HL-60/S4 (cell line): ENCODE results near the gene RDM1.

Experiments
- in situ Hi-C: fragments of 300-500 bp; cut with MboI; formaldehyde crosslinking; loops from 2 replicates; pipeline ENCODE4 v1.14.3; 2022; ENCODE audit warnings: low sequenced_read_pairs

RDM1 gene

DNA sequence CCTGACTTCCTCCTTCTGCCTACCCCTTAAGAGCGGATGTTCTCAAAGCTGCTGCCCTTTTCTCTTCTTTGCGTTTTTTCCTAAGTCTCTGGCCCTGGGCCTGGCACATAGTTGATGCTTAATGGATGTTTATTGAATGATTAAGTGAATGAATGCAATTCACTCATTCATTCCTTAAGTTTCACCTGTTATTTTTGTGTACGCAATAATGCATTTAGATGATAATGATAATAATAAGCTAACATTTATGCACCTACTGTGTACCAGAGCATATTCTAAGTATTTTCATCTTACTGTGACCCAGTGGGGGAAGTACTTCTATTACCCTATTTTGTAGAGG, 54.8 kb downstream of the RDM1 start:
- in situ Hi-C loops, result no loop called here

DNA sequence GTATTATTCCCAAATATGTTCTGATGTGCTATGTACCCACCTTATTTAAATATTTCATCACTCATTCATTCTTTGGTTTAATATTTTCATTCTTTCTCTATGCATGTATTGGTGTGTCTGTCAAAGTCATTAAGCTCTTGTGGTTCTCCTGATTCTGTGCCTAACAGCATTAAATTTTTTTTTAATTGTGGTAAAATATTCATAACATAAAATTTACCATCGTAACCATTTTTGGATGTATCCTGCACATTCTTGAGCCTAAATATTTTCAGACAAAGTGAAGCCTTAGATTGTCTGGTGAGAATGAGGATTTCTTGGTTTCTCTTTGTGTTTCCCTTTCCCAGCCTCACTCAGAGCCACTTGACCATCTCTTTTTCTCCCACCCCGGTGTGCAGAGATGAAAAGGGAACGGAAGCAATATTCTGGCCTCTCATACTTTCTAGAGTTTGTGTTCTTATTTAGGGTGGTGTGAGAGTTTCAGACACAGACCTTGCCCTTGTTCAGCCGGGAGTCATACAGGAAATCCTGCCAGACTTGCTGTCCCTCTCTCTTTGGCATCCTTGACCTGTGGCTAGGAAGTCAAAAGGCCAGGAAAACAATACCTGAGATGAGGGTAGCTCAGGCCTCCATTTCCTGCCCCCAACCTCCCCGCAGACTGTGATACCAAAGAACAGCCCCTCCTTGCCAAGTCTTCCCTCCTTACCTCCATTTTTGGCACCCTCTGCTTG, 55.3 kb downstream of the RDM1 start:
- in situ Hi-C loops, result no loop called here

DNA sequence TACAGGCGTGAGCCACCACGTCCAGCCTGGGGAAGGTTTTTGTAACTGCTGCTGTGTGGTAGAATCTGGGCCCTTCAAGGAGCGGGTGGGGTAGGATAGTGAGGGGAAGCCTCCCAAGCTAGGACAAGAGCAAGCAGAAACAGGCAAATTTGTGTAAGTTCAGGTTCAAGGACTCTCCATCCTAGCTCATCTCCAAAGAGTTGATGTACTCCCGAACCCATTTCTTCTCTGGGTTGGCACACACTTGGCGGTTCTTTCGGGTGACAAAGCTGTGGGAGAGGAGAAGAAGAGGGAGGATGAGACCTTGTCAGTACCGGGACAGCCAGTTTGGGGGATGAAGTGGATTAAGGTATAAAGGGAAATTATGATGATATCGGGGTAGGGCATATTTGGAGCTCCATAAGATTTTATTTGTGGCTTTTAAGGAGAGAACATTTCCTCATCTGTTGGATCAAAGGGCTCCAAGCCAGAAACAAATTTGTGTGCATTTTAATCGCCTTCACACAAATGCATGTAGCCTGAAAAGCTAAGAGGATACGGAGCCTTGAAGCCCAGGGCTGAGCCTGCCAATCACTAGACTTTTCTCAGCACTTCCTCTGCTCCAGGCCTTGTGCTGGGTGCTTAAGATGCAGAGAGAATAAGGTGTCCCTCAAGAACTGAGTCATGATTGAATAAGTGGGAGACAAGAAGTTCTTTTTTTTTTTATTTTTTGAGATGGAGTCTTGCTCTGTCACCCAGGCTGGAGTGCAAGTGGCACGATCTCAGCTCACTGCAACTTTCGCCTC, 58.2 kb downstream of the RDM1 start:
- in situ Hi-C loops, result no loop called here

DNA sequence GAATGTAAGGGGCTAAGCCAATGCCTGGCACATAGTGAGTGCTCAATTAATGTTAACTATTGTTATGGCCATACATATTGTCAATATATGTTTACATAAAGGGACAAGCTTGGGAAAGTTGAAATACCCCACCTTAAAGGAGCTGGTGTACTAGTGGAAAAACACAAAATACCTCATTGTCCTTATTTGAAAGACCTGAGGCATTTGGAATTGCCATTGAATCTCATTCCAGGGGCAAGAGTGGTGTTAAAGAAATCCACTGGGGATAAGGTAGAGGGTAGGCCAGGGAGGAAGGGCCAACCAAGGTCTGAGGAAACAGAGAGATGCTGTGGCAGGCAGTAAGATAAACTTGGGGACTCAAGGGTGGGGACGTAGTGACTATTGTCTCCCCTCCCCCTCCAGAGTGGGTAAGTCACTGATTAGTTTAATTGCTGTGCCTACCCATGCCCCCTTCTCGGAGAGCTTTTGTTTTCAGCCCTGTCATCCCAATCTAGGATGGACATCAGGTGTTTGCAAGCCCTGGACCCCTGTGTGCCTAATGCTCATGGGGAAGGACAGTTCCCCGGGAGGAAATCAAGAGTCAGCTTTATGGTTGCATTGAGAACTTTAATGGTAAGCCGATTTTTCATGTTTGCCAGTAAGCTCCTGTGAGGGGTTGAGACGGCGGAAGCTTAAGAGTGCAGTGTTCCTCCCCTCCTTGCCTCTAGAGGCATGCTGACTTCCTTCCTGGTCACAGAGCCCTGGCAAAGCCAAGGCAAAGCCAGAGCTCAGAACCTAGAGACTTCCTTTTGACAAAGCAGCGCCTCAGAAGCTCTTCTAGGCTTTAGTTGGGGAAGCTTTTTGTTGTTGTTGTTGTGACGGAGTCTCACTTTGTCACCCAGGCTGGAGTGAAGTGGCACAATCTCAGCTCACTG, 59.4 kb downstream of the RDM1 start:
- in situ Hi-C loops, result no loop called here

DNA sequence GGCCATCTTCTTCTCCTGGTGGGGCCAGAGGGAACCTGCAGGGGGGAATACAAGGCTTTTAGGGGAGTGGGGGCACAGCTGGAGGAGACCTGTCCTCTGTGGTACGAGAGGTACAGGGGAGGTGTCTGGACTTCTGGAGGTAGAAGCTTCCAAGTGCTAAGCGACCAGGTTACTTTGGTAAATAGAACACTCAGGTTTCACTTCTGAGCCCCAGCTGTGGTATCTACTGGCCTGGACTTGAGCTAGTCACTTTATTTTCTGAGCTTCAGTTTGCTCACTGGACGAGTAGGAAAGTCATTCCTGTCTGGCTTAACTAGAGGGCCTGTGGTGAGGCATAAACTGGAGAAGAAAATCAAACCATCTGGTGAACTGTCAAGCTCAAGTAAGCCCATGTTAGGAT, 61.8 kb downstream of the RDM1 start, which contains the start of gene HEATR9:
Gene HEATR9 (minus strand): TSS at position 155 of the 400 bp plus-strand sequence. CDS start 149 bp downstream, at position 6.
- in situ Hi-C loops, result no loop called here
